Measurements from ENCODE around the gene PROC. TPM values are rescaled to one million over a fixed set of nuclear protein-coding genes. Genes with fewer than 3 reads are reported as not detected.
"Not testable (repeated sequence)": the region's sequence is repeated elsewhere in the genome, so short reads cannot be mapped to it uniquely, and the experiment has no call there.

PROC gene
- total RNA-seq, 1 experiment from 2014 or later, result not detected

DNA sequence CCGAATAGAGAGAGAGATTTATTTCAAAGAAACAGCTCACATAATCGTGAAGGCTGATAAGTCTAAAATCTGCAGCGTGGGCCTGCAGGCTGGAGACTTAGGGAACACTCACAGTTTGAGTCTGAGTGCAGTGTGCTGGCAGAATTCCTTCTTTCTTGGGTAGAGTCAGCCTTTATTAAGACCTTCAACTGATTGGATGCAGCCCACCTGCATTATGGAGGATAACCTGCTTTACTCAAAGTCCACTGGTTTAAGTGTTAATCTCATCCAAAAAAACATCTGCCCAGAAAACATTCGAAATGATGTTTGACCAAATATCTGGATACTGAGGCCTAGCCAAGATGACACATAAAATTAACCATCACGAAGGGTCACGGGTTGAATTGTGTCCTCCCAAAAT lies 16.3 kb downstream of the PROC start:
- no peak for DNase-seq (ENCODE audit: low read depth, low spot score)
- in situ Hi-C loops (cut with HindIII; ENCODE audit: low pct_unique_long_range_greater_than_20kb, low sequenced_read_pairs), result no loop called here

DNA sequence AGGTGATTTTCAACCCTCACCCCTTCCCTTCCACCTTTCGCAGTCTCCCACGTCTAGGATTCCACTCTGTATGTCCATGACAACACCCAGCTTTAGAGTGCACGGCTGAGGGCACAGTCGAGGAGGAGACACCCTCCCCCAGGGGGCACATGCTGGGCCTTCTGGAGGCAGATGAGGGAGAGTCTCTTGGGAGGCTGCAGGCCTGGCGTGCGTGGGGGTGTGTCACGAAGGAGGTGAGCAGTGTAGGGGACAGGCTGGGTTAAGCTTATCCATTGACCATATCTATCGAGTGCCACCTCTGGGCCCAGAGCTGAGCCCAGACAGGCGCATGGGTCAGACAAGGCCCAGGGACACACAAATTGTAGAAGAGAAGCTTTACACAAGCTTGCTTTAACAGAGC lies 18.8 kb downstream of the PROC start:
- in situ Hi-C loops (cut with HindIII; ENCODE audit: low pct_unique_long_range_greater_than_20kb, low sequenced_read_pairs), result no loop called here
- no peak for DNase-seq (ENCODE audit: low read depth, low spot score)

DNA sequence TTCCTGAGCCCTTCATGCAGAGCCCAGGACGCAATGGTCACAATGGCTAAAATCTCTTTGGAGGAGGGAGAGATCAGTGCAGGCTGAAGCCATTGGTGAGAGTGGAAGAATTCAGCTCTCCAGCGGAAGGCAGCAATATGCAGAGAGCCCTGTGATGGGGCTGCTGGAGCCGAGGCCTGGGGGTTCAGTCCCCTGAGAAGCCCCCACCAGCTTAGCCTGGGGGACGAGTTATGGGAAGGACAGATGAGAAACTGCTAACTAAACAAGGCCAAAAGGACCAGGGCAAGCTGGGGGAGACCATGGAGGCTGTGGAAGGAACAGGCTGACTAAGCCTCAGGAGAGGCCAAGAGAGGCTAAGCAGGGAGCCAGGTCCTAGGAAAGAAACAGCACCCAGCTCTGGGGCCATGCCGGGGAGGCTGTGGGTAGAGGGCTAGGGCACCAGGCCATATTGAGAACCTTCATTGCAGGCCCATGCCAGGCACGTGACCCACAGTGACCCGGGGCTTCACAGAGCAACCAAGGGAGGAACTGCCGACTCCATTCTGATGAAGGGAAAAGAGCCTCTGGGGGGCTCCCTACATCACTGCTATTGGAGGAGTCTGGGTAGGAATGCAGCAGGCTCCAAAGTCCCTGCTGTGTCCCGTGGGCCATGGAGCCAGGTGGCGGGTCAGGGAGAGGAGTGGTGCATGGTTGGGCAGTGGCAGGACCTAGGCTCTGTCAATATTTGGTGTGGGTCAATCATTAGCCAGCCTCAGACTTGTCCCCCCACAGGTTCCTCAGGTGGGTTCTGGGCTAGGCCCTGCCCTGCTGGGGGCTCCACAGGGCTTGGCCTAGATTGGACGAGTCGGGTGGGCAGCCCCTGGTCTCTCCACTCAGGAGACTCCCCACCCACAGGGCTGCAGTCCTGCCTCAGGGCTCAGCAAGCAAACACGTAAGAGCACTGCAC lies 19.8 kb downstream of the PROC start:
- in situ Hi-C loops (cut with HindIII; ENCODE audit: low pct_unique_long_range_greater_than_20kb, low sequenced_read_pairs), result no loop called here
- no peak for DNase-seq (ENCODE audit: low read depth, low spot score)

DNA sequence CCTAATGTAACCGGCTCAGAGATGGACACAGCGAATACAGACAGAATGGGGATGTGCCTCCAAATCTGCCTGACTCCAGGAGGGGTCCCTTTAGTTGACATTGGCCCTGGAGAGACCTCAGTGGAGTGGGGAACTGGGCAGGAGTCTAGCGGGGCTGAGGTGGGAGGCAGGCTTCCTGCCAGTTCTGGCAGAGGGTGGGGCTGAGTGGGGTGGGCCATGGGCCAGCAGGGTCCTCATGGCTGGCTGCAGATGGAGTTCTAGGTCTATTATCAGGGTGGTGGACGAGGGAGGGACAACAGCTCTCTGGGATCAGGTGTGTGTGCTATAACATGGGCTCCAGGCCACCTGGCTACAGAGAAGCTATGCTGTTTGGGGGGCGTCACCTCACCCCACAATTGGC lies 21.1 kb downstream of the PROC start:
- DNase-seq (ENCODE audit: low read depth, low spot score), result no peak
- in situ Hi-C loops (cut with HindIII; ENCODE audit: low pct_unique_long_range_greater_than_20kb, low sequenced_read_pairs), result no loop called here

DNA sequence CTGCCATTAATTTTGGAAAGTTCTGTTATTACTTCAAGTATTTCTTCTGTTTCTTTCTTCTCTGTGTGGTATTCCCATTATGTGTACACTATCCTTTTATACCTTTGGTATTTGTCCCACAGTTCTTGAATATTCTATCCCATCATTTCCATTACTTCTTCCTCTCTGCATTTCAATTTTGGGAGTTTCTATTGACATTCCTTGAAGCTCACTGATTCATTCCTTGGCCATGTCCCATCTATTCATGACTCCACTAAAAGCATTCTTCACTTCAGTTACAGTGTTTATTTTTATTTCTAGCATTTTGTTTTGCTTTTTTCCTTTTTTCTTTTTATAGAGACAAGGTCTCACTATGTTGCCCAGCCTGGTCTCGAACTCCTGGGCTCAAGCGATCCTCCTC lies 30.3 kb downstream of the PROC start:
- DNase-seq (ENCODE audit: low read depth, low spot score), result no peak
- in situ Hi-C loops (cut with HindIII; ENCODE audit: low pct_unique_long_range_greater_than_20kb, low sequenced_read_pairs), result no loop called here

DNA sequence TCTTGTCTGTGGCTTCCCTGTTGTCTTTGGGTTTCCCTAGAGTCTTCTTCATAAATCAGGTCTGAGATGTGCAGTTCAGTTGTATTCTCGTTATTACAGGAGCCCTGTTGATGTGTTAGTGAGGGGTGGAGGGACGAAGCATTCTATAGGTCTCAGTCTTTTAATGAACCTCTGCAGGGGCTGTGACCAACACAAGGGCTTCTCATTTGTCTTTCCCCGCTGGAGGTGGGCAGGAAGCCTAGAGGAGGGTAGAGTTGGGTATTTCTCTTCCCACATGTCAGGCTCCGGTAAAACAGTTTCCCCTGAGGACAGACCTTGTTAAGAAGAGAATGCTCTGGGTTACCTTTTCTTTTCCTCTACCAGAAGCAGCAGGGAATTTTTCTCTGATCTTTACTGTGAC lies 31.2 kb downstream of the PROC start:
- no peak for DNase-seq (ENCODE audit: low read depth, low spot score)
- in situ Hi-C loops (cut with HindIII; ENCODE audit: low pct_unique_long_range_greater_than_20kb, low sequenced_read_pairs), result no loop called here

DNA sequence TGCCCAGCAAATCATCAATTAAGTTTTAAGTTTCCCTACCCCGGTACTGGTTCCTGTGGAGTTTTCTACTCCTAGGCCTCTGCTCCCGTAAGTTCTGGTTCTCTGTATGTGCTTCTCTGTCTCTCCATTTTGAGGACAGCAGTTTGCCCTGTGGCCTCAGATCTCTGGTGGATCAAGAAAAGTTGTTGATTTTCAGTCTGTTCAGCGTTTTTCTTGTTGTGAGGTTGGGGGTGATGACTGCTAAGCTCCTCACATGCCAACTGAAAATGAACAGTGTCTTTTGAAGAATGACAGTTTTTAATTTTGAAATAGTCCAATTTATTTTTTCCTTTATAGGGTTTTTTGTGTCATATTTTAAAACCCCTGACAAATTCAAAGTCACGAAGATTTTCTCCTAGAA lies 31.7 kb downstream of the PROC start:
- no peak for DNase-seq (ENCODE audit: low read depth, low spot score)
- in situ Hi-C loops (cut with HindIII; ENCODE audit: low pct_unique_long_range_greater_than_20kb, low sequenced_read_pairs), result no loop called here

DNA sequence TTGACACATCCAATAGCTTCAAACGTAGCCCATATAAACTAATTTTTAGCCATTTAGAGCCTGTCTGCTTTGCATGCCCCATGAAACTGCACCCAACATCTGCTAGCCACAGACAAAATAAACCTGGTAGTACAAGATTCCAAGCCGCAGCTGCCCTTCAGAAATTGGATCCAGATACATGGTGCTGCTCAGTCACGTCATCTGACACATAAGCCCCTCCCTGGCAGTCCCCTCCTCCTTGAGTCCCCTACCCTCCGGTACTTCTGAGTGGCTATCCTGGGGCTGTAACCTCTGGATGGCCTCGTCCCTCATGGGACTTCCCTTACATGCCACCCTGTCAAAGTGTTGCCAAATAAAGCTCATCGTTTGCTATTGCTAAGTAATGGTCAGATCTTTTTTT lies 33.8 kb downstream of the PROC start:
- in situ Hi-C loops (cut with HindIII; ENCODE audit: low pct_unique_long_range_greater_than_20kb, low sequenced_read_pairs), result no loop called here
- no peak for DNase-seq (ENCODE audit: low read depth, low spot score)

DNA sequence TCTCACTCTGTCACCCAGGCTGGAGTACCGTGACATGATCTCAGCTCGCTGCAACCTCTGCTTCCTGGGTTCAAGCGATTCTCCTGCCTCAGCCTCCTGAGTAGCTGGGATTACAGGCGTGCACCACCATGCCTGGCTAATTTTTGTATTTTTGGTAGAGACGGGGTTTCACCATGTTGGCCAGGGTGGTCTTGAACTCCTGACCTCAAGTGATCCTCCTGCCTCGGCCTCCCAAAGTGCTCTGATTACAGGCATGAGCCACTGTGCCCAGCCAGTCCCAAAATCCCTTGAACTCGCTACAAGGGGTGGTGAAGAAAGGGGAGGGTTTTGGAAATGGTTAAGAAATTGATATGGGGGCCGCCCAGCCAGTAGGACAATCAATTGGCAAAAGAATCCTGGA lies 34.2 kb downstream of the PROC start:
- DNase-seq (ENCODE audit: low read depth, low spot score); in situ Hi-C loops (cut with HindIII; ENCODE audit: low pct_unique_long_range_greater_than_20kb, low sequenced_read_pairs): not testable (repeated sequence)

DNA sequence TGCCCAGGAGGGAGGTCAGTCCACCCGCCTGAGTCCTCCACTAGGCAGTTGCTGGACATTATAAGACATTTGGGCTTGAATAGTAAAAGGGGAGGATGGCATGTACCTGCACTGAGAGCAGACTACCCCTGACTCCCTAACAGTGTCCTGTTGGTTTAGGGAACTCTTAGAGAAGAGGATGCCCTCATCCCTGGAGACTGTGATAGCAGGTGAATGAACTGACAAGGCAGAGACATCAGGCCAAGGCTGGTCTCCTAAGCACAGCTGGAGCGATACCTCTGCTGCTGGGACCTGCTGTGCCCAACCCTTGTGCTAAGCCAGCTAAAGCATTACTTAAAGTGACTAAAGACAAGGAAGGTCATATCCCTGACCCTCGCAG lies 34.8 kb downstream of the PROC start:
- no peak for DNase-seq (ENCODE audit: low read depth, low spot score)
- in situ Hi-C loops (cut with HindIII; ENCODE audit: low pct_unique_long_range_greater_than_20kb, low sequenced_read_pairs), result no loop called here

DNA sequence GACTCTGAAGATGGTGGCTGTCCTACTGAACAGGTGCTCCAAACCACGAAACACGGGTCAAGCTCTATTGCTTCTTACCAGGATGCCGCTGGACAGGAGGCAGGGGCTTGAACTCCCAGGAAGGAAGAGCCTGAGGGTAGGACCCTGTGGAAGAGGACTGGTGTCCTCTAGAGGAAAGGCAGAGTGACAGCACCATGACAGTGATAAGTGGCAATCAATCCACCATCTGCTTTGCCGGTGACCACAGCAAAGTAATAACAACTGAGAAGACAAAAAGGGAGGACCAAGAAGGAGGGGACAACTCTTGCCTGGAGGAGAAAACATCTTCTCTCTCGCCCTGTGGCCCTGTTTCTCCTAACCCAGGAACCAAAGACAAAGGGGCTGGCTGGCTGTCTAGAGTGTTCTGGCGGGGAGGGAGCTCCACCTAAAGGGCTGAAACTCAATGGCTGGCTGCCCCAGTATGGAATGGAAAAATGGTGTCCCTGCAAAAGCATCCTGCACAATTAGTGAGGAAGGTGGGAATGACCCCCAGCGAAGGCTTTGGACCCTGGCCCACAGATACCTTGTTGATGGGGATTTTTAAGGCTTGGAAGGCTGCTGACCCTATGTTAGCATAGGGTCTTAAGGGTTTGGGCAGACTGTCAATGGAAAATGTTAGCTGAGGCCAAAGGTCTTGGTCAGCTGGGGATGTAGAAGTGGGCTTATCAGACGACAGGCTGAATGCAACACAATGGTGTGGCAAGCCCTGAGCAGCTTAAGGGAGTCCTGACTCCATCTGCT lies 35.4 kb downstream of the PROC start:
- peak; percentile 50 for DNase-seq (ENCODE audit: low read depth, low spot score)
- in situ Hi-C loops (cut with HindIII; ENCODE audit: low pct_unique_long_range_greater_than_20kb, low sequenced_read_pairs), result no loop called here

DNA sequence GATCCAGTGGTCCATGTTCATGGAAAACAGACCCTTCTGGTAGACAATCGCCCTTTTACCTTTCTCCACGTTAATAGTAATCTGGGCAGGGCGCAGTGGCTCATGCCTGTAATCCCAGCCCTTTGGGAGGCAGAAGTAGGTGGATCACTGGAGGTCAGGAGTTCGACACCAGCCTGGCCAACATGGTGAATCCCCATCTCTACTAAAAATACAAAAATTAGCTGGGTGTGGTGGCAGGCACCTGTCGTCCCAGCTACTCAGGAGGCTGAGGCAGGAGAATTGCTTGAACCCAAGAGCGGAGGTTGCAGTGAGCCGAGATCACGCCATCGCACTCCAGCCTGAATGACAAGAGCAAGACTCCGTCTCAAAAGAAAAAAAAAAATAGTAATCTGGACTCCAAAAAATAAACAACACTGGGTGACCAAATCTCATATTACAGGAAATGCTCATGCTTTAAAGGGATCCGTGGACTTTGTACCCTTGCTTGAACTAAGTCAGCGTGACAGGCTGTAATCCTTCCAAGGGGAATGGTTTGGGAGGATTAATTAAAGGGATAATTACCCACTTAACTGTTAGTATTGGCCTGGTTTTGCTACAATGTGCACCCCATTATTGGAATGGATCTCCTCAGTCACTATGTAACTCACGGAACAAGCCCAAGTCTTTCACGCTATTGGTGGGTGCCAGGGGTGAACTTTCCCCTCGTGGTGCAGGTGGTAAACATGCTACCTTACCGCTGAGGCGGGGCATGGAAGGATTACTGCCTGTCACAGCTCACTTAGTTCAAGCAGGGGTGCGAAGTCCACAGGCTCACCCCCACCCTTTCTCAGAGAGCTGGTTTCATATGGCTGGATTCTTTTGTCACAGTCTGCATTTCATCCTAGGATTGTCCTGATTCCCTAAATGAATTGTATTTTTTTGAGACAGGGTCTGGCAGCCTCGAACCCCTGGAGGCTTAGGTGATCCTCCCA lies 36.7 kb downstream of the PROC start:
- no peak for DNase-seq (ENCODE audit: low read depth, low spot score)
- in situ Hi-C loops (cut with HindIII; ENCODE audit: low pct_unique_long_range_greater_than_20kb, low sequenced_read_pairs), result no loop called here

DNA sequence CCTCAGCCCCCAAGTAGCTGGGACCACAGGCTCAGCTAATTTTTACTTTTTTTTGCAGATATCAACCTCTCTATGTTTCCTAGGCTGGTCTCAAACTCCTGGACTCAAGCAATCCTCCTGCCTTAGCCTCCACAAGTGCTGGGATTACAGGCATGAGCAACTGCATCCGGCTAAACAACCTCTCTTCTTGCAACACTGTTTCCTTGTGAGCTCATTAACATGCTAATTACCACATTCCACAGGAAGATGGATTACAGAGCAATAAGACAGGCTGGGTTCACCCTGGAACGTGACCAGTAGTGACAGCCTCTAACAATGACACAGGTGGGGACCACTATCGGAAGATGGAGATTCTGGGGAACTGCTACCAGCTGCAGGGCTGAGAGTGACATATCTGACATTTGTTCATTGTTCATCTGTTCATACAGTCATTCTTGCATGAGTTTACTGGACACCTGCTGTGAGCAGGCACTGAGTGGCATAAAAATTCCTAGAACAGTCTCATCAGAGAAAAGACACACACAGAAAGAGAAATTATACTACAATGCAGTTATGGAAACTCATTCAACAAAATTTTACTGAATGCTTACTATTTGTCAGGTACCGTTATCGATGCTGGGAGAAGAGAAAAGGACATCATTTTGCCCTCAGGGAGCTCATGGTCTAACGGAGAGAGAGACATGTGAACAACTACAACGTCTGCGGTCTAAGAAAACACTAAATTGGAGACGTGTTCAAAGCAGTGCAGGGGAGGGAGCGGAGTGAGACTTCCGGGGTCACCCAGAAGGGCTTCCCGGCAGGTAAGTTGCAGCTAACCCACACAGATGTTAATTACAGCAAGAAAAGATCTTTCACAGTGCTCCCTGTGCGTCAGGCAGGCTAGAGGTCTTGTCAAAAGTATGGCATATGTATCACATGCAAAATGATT lies 37.6 kb downstream of the PROC start:
- DNase-seq (ENCODE audit: low read depth, low spot score), result no peak
- in situ Hi-C loops (cut with HindIII; ENCODE audit: low pct_unique_long_range_greater_than_20kb, low sequenced_read_pairs), result no loop called here

DNA sequence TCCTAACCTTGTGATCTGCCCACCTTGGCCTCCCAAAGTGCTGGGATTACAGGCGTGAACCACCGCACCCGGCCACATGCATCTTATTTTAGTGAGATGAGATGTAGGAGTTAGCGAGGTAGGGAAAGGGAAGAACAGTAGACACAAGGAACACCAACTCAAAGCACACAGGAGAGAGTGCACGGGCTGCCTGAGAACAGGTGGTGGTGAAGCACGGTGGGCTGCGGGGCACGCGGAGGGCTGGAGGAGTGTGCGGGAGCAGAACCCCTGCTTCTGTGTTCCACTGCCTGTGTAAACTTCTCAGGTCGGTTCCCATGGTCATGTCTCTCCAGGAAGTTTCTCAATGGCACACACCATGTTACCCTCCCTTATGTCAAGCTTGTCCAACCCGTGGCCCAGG lies 38.7 kb downstream of the PROC start:
- in situ Hi-C loops (cut with HindIII; ENCODE audit: low pct_unique_long_range_greater_than_20kb, low sequenced_read_pairs), result no loop called here
- DNase-seq (ENCODE audit: low read depth, low spot score), result no peak

DNA sequence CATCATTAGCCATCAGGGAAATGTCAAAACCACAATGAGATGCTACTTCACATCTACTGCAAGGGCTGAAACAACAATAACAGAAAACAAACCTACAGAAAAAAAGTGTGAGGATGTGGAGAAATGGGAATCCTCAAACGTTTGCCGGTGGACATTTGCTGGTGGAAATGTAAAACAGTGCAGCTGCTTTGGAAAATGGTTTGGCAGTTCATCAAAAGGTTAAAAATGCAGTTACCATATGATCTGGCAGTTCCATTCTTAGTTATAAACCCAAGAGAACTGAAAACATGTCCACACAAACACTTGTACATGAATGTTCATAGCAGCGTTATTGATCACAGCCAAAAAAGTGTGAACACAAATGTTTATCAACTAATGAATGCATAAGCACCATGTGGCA lies 44.2 kb downstream of the PROC start:
- in situ Hi-C loops (cut with HindIII; ENCODE audit: low pct_unique_long_range_greater_than_20kb, low sequenced_read_pairs), result no loop called here
- no peak for DNase-seq (ENCODE audit: low read depth, low spot score)

DNA sequence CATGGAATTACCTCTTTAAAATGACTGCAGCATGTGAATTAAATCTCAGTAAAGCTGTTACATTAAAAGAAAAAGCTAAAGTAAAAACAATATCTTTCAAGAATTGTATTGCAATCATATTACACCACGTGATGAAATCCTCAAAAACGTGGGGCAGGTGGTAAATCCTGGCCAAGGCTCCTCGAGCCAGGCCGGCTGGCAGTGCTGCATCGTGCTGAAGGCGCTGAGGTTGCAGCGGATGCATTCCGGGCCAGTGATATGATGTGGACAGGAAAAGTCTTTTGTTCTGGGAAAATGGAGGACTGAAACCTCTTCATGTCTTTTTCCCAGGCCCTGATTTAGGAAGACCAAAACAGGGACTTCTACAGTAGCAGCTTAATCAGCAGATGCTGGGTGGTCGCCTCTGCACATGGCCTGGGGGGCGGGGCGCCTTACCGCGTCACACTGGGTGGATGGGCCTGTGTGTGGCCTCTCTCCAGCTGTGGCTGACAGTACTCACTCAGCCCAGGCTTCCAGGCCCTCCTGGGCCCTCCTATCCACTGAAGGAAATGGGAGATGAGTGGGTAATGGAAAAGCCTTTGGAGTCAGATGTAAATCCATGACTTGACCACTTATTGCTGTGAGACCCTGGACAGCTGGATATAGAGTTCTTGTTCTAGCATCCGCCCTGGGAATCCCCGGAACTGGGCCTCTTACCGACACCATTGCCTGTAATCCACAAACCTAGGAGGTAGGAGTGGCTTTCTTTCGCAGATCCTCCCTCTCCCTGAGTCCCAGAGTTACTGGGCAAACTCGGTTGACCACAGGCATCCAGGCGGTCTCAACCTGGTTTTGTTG lies 45.1 kb downstream of the PROC start:
- in situ Hi-C loops (cut with HindIII; ENCODE audit: low pct_unique_long_range_greater_than_20kb, low sequenced_read_pairs), result no loop called here
- no peak for DNase-seq (ENCODE audit: low read depth, low spot score)
